Panc1 (cell line): ENCODE results near the gene MUL1. TPM values are rescaled to one million over a fixed set of nuclear protein-coding genes. Genes with fewer than 3 reads are reported as not detected.

Experiments
- ATAC-seq: fragments of 200-7000 bp; cut with Tn5 transposase; 2 replicates; pipeline ENCODE4 v1.9.1; 2020; ENCODE audit warnings: mild to moderate bottlenecking, moderate library complexity
- BruUV-seq: library from RNA; stranded (reverse); fragments of 400-500 nt; replicated peaks from 2 replicates; lab custom pipeline; 2021; lab: Mats Ljungman, UMichigan
- CTCF ChIA-PET: fragments of 300-600 bp; sonication (Branson Sonifier 250); formaldehyde crosslinking; loops from one replicate; lab custom pipeline; 2022; ENCODE audit warnings: antibody characterized with exemption; lab: Charles Lee
- POLR2A ChIA-PET: fragments of 300-600 bp; sonication (Branson Sonifier 250); formaldehyde crosslinking; loops from one replicate; lab custom pipeline; 2022; ENCODE audit warnings: antibody characterized with exemption; lab: Charles Lee
- DNase-seq: peaks from one replicate; pipeline ENCODE4 v3.0.0-alpha.2; 2010; ENCODE audit warnings: low read depth, low spot score
- H3K27ac ChIP-seq: 2 replicates; pipeline ENCODE4 v1.5.1; 2011; ENCODE audit warnings: mild to moderate bottlenecking, low read length, inconsistent platforms
- H3K27me3 ChIP-seq: fragments of 200-500 bp; sonication (Bioruptor generic); 2 replicates; pipeline ENCODE4 v1.6.0; 2014; ENCODE audit warnings: low read length, inconsistent platforms; ENCODE audit not compliant: control insufficient read depth, insufficient read depth
- H3K36me3 ChIP-seq: fragments of 200-500 bp; sonication (Bioruptor generic); 2 replicates; pipeline ENCODE4 v1.5.1; 2014; ENCODE audit warnings: inconsistent platforms, mild to moderate bottlenecking, low read length, moderate library complexity; ENCODE audit not compliant: control insufficient read depth, insufficient read depth
- H3K4me1 ChIP-seq: 2 replicates; pipeline ENCODE4 v1.5.1; 2011; ENCODE audit warnings: inconsistent platforms, mild to moderate bottlenecking, low read length, moderate library complexity; ENCODE audit not compliant: control insufficient read depth, insufficient read depth
- H3K4me3 ChIP-seq, 2 experiments: 2 replicates each; pipeline ENCODE4 v1.5.1; 2011 to 2012; ENCODE audit warnings: low read depth in 2 of 2, low read length in 2 of 2, mild to moderate bottlenecking in 2 of 2, inconsistent platforms in 1 of 2, moderate library complexity in 1 of 2
- H3K9me3 ChIP-seq: fragments of 200-500 bp; sonication (Bioruptor generic); 2 replicates; pipeline ENCODE4 v1.5.1; 2014; ENCODE audit warnings: low read depth, mild to moderate bottlenecking, inconsistent platforms, low read length, moderate library complexity; ENCODE audit not compliant: control insufficient read depth, insufficient read depth
- POLR2AphosphoS5 ChIP-seq: IDR thresholded peaks from 2 replicates; pipeline ENCODE4 v1.6.1; 2012; ENCODE audit warnings: mild to moderate bottlenecking, low read depth, low read length, moderate library complexity
- SIN3A ChIP-seq: IDR thresholded peaks from 2 replicates; pipeline ENCODE4 v1.6.1; 2012; ENCODE audit warnings: low read depth, mild to moderate bottlenecking, low read length, moderate library complexity, borderline replicate concordance; ENCODE audit not compliant: insufficient read depth
- TCF7L2 ChIP-seq: IDR thresholded peaks from 2 replicates; pipeline ENCODE4 v1.6.1; 2011; ENCODE audit warnings: mild to moderate bottlenecking, low read depth, low read length, inconsistent platforms
- in situ Hi-C: cut with HindIII; loops from 2 replicates; pipeline ENCODE4 v1.10.0; 2016; ENCODE audit warnings: low sequenced_read_pairs, low pct_unique_long_range_greater_than_20kb
- intact Hi-C: fragments of 100-400 bp; cut with micrococcal nuclease; formaldehyde crosslinking; loops from one replicate; pipeline ENCODE4 v1.10.0; 2022; ENCODE audit not compliant: unreplicated experiment
- total RNA-seq: library from RNA; stranded (reverse); gene quantifications from one replicate; pipeline ENCODE4 v1.2.1, GENCODE V29; 2021; ENCODE audit not compliant: unreplicated experiment
- TF ChIP-seq, protein P1 (sequence below): fragments of 450-650 bp; IDR thresholded peaks from 2 replicates; pipeline ENCODE4 v1.5.1; 2017; ENCODE audit warnings: mild to moderate bottlenecking
- TF ChIP-seq, protein P2 (sequence below), 2 experiments: IDR thresholded peaks; 2 replicates each; pipeline ENCODE4 v1.6.1; 2011 to 2012; ENCODE audit warnings: low read depth in 2 of 2, control low read depth in 1 of 2, low read length in 1 of 2, mild to moderate bottlenecking in 1 of 2, moderate library complexity in 1 of 2; ENCODE audit not compliant: insufficient read depth in 1 of 2

Gene MUL1
- total RNA-seq, 1 experiment from 2014 or later = 39.4 TPM

DNA sequence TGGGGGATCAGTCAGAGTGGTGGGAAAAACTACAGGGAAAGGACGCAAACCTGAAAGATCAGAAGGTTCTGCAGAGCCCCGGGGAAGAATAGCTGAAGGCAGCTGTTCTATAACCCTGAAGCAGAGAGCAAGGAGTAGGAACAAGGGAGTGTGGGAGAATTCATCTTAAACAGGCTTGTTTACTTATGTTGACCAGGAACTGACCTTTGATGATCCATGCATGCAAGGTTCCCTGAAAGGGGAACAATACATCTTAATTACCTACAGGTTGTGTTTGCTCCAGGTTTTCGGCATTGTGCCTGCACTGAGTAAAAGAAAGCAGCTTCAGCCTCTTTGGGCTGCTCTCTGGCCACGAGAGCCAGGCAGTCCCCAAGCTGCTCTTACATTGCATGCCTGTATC, 25.7 kb upstream of the MUL1 start:
- in situ Hi-C loops = no loop called here
- no peak for DNase-seq
- Histone ChIP-seq H3K4me1 (no peaks in the 10 kb centered on the region), H3K27ac (no peak overlapping the region), H3K36me3 (no peaks in the 10 kb centered on the region), H3K4me3 (no peak overlapping the region), H3K27me3 (peaks cover 15% of the 10 kb centered on the region; the same call in 1 of the 2 replicates), H3K9me3 (no peaks in the 10 kb centered on the region)
- POLR2A ChIA-PET = no interaction called here
- no TSS peak for BruUV-seq
- intact Hi-C loops = no loop called here
- CTCF ChIA-PET = interaction anchor here (0.6 kb wide), 1 partner anchor 19 kb away, joined by 4 read pairs; no protein-coding TSS in a partner anchor
- TF ChIP-seq, protein P1, sequence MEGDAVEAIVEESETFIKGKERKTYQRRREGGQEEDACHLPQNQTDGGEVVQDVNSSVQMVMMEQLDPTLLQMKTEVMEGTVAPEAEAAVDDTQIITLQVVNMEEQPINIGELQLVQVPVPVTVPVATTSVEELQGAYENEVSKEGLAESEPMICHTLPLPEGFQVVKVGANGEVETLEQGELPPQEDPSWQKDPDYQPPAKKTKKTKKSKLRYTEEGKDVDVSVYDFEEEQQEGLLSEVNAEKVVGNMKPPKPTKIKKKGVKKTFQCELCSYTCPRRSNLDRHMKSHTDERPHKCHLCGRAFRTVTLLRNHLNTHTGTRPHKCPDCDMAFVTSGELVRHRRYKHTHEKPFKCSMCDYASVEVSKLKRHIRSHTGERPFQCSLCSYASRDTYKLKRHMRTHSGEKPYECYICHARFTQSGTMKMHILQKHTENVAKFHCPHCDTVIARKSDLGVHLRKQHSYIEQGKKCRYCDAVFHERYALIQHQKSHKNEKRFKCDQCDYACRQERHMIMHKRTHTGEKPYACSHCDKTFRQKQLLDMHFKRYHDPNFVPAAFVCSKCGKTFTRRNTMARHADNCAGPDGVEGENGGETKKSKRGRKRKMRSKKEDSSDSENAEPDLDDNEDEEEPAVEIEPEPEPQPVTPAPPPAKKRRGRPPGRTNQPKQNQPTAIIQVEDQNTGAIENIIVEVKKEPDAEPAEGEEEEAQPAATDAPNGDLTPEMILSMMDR = no peak
- TF ChIP-seq POLR2AphosphoS5 (no peak), SIN3A (no peak), TCF7L2 (no peak)
- TF ChIP-seq, protein P2, sequence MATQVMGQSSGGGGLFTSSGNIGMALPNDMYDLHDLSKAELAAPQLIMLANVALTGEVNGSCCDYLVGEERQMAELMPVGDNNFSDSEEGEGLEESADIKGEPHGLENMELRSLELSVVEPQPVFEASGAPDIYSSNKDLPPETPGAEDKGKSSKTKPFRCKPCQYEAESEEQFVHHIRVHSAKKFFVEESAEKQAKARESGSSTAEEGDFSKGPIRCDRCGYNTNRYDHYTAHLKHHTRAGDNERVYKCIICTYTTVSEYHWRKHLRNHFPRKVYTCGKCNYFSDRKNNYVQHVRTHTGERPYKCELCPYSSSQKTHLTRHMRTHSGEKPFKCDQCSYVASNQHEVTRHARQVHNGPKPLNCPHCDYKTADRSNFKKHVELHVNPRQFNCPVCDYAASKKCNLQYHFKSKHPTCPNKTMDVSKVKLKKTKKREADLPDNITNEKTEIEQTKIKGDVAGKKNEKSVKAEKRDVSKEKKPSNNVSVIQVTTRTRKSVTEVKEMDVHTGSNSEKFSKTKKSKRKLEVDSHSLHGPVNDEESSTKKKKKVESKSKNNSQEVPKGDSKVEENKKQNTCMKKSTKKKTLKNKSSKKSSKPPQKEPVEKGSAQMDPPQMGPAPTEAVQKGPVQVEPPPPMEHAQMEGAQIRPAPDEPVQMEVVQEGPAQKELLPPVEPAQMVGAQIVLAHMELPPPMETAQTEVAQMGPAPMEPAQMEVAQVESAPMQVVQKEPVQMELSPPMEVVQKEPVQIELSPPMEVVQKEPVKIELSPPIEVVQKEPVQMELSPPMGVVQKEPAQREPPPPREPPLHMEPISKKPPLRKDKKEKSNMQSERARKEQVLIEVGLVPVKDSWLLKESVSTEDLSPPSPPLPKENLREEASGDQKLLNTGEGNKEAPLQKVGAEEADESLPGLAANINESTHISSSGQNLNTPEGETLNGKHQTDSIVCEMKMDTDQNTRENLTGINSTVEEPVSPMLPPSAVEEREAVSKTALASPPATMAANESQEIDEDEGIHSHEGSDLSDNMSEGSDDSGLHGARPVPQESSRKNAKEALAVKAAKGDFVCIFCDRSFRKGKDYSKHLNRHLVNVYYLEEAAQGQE (IDR thresholded peaks at IDR 0.05; ENCODE audit: insufficient read depth in 1 of 2, low read depth in 2 of 2, low read length in 1 of 2) = no peak
- ATAC-seq = no peak

DNA sequence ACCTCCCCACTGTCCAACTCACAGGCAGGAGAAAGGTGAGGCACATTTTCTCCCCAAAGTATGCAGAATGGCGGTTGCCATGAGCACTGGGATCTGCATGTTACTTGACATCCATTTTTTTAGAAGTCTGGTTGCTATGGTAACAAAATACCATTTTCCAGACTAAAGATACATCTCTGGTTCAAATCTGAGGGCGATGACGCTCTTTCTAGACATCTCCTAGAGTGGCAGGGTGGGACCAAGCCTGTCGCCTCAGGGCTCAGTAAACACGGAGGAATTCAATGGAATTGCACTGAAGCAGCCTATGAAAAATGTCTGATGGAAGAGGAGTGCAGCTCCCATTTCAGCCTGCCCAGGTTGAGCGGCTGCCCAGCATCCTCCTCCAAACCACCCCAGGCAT, 22.9 kb upstream of the MUL1 start:
- intact Hi-C loops = no loop called here
- POLR2A ChIA-PET = no interaction called here
- Histone ChIP-seq H3K27me3 (peaks cover 15% of the 10 kb centered on the region; the same call in 1 of the 2 replicates), H3K27ac (no peak overlapping the region), H3K36me3 (no peaks in the 10 kb centered on the region), H3K9me3 (no peaks in the 10 kb centered on the region), H3K4me1 (no peaks in the 10 kb centered on the region), H3K4me3 (no peak overlapping the region)
- ATAC-seq (no peak), DNase-seq (no peak)
- in situ Hi-C loops = no loop called here
- TF ChIP-seq, protein P2 (IDR thresholded peaks at IDR 0.05; ENCODE audit: insufficient read depth in 1 of 2, low read depth in 2 of 2, low read length in 1 of 2) = no peak
- TF ChIP-seq, protein P1 = no peak
- no peak for TF ChIP-seq POLR2AphosphoS5
- TF ChIP-seq TCF7L2 = no peak
- TF ChIP-seq SIN3A = no peak
- CTCF ChIA-PET = no interaction called here
- BruUV-seq = no TSS peak
